Loucy (cell line): ENCODE results near the gene SCGB1D1.

Experiments
- H2AFZ ChIP-seq: fragments of 200-600 bp; sonication (generic); 2 replicates; pipeline ENCODE4 v1.6.0; 2016; ENCODE audit warnings: antibody characterized with exemption, mild to moderate bottlenecking, low read length, moderate library complexity
- H3F3A ChIP-seq: fragments of 200-600 bp; 2 replicates; pipeline ENCODE4 v1.6.0; 2016; ENCODE audit warnings: antibody characterized with exemption, low read depth, mild to moderate bottlenecking
- H3K27me3 ChIP-seq: fragments of 200-600 bp; sonication (generic); 2 replicates; pipeline ENCODE4 v1.6.1; 2014; ENCODE audit warnings: low read length, mild to moderate bottlenecking; ENCODE audit not compliant: insufficient read depth, poor library complexity, severe bottlenecking
- H3K36me3 ChIP-seq: fragments of 200-600 bp; sonication (generic); 2 replicates; pipeline ENCODE4 v1.6.1; 2016; ENCODE audit warnings: low read length; ENCODE audit not compliant: insufficient read depth
- H3K4me1 ChIP-seq: fragments of 200-600 bp; sonication (generic); 2 replicates; pipeline ENCODE4 v1.5.1; 2014; ENCODE audit warnings: low read length, mild to moderate bottlenecking; ENCODE audit not compliant: insufficient read depth, poor library complexity, severe bottlenecking
- H3K4me2 ChIP-seq: fragments of 200-600 bp; sonication (generic); 2 replicates; pipeline ENCODE4 v1.6.0; 2014; ENCODE audit warnings: antibody characterized with exemption, low read length, low read depth, mild to moderate bottlenecking; ENCODE audit not compliant: poor library complexity, severe bottlenecking
- H3K4me3 ChIP-seq: fragments of 200-600 bp; sonication (generic); 2 replicates; pipeline ENCODE4 v1.5.1; 2014; ENCODE audit warnings: low read length, mild to moderate bottlenecking, mixed read lengths; ENCODE audit not compliant: poor library complexity, severe bottlenecking
- H3K79me2 ChIP-seq: fragments of 200-600 bp; sonication (generic); 2 replicates; pipeline ENCODE4 v1.6.1; 2014; ENCODE audit warnings: low read length; ENCODE audit not compliant: insufficient read depth
- H3K9ac ChIP-seq: fragments of 200-600 bp; sonication (generic); 2 replicates; pipeline ENCODE4 v1.6.0; 2014; ENCODE audit warnings: mild to moderate bottlenecking, low read depth, low read length, moderate library complexity; ENCODE audit not compliant: poor library complexity, severe bottlenecking
- H3K9me2 ChIP-seq: fragments of 200-600 bp; sonication (generic); replicated peaks from 2 replicates; pipeline ENCODE4 v1.6.1; 2016; ENCODE audit warnings: low read depth, low read length, mixed read lengths
- H3K9me3 ChIP-seq: fragments of 200-600 bp; sonication (generic); 2 replicates; pipeline ENCODE4 v1.6.1; 2014; ENCODE audit warnings: mild to moderate bottlenecking, antibody characterized with exemption, low read length, low read depth; ENCODE audit not compliant: insufficient read depth
- H4K20me1 ChIP-seq: fragments of 200-600 bp; sonication (generic); 2 replicates; pipeline ENCODE4 v1.6.0; 2014; ENCODE audit warnings: antibody characterized with exemption, low read length, mild to moderate bottlenecking; ENCODE audit not compliant: insufficient read depth, poor library complexity, severe bottlenecking
- EZH2phosphoT487 ChIP-seq: fragments of 200-600 bp; IDR thresholded peaks from 2 replicates; pipeline ENCODE4 v1.6.1; 2018; ENCODE audit warnings: antibody characterized with exemption, mild to moderate bottlenecking, moderate library complexity, borderline replicate concordance
- TF ChIP-seq, protein P1 (sequence below): fragments of 200-600 bp; sonication (generic); conservative IDR thresholded peaks from 2 replicates; pipeline ENCODE4 v1.5.1; 2014; ENCODE audit warnings: mild to moderate bottlenecking, antibody characterized with exemption, low read length

The SCGB1D1 gene

DNA sequence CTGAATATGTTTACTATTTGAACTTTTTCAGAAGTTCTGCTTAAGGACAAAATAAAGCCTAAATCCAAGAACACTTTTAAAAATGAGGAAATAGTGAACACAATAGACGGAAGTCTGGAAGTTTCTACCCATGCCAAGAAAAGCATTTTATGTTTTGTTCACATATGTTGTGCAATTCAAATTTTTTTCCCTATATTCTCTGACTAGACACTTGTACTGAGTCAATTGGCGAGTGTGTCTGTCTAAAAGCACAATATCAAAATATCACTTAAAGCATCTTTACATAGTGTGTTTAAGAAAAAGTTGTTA lies 37.0 kb upstream of the SCGB1D1 start:
- H2AFZ ChIP-seq = no peak overlapping the region
- H3K9ac ChIP-seq = no peak overlapping the region
- H3K4me3 ChIP-seq = no peak overlapping the region
- no peaks in the 10 kb centered on the region for H4K20me1 ChIP-seq
- H3K79me2 ChIP-seq = no peaks in the 10 kb centered on the region
- no peaks in the 10 kb centered on the region for H3K9me3 ChIP-seq
- no peaks in the 10 kb centered on the region for H3K9me2 ChIP-seq
- H3F3A ChIP-seq = 0 out of 2 replicates have a peak, but pooled peaks cover 5% of the 10 kb centered on the region
- H3K27me3 ChIP-seq = no peaks in the 10 kb centered on the region
- TF ChIP-seq, protein P1, sequence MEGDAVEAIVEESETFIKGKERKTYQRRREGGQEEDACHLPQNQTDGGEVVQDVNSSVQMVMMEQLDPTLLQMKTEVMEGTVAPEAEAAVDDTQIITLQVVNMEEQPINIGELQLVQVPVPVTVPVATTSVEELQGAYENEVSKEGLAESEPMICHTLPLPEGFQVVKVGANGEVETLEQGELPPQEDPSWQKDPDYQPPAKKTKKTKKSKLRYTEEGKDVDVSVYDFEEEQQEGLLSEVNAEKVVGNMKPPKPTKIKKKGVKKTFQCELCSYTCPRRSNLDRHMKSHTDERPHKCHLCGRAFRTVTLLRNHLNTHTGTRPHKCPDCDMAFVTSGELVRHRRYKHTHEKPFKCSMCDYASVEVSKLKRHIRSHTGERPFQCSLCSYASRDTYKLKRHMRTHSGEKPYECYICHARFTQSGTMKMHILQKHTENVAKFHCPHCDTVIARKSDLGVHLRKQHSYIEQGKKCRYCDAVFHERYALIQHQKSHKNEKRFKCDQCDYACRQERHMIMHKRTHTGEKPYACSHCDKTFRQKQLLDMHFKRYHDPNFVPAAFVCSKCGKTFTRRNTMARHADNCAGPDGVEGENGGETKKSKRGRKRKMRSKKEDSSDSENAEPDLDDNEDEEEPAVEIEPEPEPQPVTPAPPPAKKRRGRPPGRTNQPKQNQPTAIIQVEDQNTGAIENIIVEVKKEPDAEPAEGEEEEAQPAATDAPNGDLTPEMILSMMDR = no peak
- TF ChIP-seq EZH2phosphoT487 = no peak
- peaks cover 53% of the 10 kb centered on the region; the same call in 1 of the 2 replicates for H3K36me3 ChIP-seq
- no peaks in the 10 kb centered on the region for H3K4me1 ChIP-seq
- no peak overlapping the region for H3K4me2 ChIP-seq

DNA sequence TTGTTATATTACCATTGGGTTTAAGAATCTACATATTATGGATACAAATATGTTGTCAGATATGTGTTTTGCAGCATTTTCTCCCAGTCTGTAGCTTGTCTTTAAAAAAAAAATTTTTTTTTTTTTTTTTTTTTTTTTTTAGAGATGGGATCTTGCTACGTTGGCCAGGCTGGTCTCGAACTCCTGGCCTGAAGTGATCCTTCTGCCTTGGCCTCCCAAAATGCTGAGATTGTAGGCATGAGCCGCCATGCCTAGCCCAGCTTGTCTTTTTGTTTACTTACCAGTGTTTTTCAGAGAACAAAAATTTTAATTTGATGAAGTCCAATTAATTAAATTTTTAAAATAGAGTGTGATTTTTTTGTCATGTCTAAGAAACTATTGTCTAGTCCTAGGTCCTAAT lies 36.4 kb upstream of the SCGB1D1 start:
- no peak for TF ChIP-seq EZH2phosphoT487
- TF ChIP-seq, protein P1 = no peak
- peaks cover 47% of the 10 kb centered on the region; the same call in 1 of the 2 replicates for H3K36me3 ChIP-seq
- no peak overlapping the region for H3K9ac ChIP-seq
- H3K27me3 ChIP-seq = no peaks in the 10 kb centered on the region
- H3K4me2 ChIP-seq = no peak overlapping the region
- no peaks in the 10 kb centered on the region for H4K20me1 ChIP-seq
- H3F3A ChIP-seq = 0 out of 2 replicates have a peak, but pooled peaks cover 5% of the 10 kb centered on the region
- no peaks in the 10 kb centered on the region for H3K9me3 ChIP-seq
- H2AFZ ChIP-seq = no peak overlapping the region
- no peaks in the 10 kb centered on the region for H3K79me2 ChIP-seq
- no peak overlapping the region for H3K4me3 ChIP-seq
- H3K4me1 ChIP-seq = no peaks in the 10 kb centered on the region
- no peaks in the 10 kb centered on the region for H3K9me2 ChIP-seq

DNA sequence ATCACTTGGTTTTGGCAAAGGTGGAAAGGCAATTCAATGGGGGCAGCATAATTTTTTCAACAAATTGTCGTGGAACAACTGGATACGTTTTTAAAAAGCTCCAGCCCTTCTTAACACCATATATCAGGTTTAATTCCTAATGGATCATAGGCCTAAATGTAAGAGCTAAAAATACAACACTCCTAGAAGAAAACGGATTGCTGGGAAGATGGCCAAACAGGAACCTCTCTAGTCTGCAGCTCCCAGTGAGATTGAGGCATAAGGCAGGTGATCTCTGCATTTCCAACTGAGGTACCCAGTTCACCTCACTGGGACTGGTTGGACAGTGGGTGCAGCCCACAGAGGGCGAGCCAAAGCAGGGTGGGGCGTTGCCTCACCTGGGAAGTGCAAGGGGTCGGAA lies 32.4 kb upstream of the SCGB1D1 start:
- H3K4me3 ChIP-seq = no peak overlapping the region
- no peaks in the 10 kb centered on the region for H3K27me3 ChIP-seq
- H3K4me1 ChIP-seq = no peaks in the 10 kb centered on the region
- H3K9me3 ChIP-seq = no peaks in the 10 kb centered on the region
- no peak overlapping the region for H3K4me2 ChIP-seq
- no peak overlapping the region for H2AFZ ChIP-seq
- H3K9me2 ChIP-seq = no peaks in the 10 kb centered on the region
- H4K20me1 ChIP-seq = no peaks in the 10 kb centered on the region
- TF ChIP-seq, protein P1 = no peak
- TF ChIP-seq EZH2phosphoT487 = no peak
- H3K9ac ChIP-seq = no peak overlapping the region
- H3K36me3 ChIP-seq = peaks cover 8% of the 10 kb centered on the region; the same call in 1 of the 2 replicates
- no peaks in the 10 kb centered on the region for H3K79me2 ChIP-seq
- 0 out of 2 replicates have a peak, but pooled peaks cover 5% of the 10 kb centered on the region for H3F3A ChIP-seq
